WI38 (cell line): ENCODE results near the gene MALAT1.

Source experiments
- H3K4me3 ChIP-seq: 2 replicates; pipeline ENCODE4 v1.5.1; 2011; ENCODE audit warnings: low read depth, mild to moderate bottlenecking, control low read depth, low read length
- TF ChIP-seq, protein P1 (sequence below): IDR thresholded peaks from 2 replicates; pipeline ENCODE4 v1.5.1; 2012; ENCODE audit warnings: low read depth, mild to moderate bottlenecking, control low read depth, low read length

The MALAT1 gene

DNA sequence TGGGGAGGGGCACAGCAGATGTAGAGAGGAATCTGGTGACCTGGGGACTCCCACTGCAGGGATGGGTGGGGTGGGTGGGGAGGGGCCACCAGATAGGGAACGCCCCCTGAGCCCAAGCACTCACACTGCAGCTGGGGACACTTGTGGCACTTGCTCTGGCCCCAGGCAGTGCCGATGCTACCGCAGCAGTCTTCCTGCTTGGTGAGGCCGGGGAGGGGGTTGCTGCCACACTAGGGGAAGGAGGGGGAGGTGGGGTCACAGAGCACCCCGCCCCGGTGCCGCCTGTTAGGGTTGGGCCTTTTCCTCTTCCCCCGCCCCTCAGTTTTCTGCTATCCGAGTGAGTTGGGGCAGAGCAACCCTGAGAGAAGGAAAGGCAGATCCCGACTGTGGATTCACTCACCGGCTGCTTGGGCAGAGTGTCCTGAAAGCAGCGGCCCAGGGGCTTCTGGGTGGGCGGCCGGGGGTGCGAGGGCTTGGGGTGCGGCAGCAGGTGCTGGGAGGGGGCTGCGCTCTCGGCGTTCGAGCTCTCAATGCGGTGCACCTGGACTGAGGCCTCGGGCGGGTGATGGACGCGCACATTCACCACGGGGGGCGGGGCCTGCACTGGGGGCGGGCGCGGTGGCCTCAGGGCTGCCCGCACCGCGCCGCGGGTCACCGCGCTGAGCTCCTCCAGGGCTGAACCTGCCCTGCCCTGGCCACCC is 54.6 kb downstream of the MALAT1 start:
- TF ChIP-seq, protein P1, sequence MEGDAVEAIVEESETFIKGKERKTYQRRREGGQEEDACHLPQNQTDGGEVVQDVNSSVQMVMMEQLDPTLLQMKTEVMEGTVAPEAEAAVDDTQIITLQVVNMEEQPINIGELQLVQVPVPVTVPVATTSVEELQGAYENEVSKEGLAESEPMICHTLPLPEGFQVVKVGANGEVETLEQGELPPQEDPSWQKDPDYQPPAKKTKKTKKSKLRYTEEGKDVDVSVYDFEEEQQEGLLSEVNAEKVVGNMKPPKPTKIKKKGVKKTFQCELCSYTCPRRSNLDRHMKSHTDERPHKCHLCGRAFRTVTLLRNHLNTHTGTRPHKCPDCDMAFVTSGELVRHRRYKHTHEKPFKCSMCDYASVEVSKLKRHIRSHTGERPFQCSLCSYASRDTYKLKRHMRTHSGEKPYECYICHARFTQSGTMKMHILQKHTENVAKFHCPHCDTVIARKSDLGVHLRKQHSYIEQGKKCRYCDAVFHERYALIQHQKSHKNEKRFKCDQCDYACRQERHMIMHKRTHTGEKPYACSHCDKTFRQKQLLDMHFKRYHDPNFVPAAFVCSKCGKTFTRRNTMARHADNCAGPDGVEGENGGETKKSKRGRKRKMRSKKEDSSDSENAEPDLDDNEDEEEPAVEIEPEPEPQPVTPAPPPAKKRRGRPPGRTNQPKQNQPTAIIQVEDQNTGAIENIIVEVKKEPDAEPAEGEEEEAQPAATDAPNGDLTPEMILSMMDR, result no peak
- H3K4me3 ChIP-seq, result no peak overlapping the region

DNA sequence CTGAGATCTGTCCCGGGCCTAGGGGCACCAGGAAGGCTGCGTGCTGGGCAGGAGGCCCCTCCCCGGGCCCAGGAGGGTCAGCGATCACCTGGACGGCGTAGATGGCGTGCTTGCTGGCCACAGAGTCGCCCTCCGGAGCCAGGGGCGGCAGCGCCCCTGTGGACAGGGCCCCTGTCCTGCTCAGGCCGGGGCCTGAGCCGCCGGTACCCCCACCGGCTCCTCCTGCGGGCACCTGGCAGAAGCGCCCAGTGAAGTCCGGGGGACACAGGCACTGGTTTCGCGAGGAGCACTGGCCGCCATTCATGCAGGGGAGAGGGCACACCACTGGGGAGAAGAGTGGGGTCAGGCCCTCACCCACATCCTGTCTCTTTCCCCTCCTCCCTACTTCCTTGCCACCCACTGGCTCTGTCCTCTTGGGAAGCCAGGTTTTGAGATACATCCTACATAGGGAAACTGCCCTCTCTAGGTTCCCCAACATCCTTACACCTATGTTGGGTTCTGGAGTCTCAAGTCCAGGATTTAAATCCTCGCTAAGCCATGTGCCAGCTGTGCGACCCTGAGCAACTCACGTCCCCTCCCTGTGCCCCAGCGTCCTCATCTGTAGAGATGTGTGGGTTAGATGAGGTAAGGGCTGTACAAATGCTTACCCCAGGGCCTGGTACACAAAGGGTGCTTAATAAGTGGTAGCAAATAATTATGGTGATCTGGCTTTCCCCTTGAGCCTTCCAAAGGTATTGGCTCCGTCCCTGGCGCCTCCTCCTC is 55.4 kb downstream of the MALAT1 start:
- TF ChIP-seq, protein P1, result no peak
- H3K4me3 ChIP-seq, result no peak overlapping the region

DNA sequence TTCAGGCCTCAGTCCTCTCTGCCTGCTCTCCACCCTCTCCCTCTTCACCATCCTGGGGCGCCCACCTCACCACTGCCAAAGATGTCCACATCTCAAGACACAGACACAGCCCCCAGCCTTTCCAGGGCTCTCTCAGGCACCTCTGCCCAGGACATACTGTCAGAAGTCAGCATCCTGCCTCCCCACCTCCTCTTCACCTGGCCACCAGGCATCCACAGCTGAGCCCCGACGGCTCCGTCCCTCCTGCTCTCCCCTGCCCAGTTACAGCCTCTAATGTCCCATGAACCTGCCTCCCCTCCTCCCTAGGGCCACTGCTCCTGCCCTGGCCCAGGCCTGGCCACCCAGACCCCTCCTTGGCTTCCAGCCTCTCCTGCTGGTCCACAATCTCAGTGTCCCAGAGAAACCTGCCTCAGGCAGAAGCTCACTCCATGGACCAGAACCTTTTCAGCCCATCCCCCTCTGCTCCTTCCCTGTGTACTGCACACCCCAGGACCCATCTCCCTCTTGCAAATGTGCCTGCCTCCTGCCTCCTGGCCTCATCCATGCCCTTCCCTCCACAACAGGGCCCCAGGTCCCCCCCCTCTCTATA is 56.1 kb downstream of the MALAT1 start:
- TF ChIP-seq, protein P1, result no peak
- H3K4me3 ChIP-seq, result no peak overlapping the region

DNA sequence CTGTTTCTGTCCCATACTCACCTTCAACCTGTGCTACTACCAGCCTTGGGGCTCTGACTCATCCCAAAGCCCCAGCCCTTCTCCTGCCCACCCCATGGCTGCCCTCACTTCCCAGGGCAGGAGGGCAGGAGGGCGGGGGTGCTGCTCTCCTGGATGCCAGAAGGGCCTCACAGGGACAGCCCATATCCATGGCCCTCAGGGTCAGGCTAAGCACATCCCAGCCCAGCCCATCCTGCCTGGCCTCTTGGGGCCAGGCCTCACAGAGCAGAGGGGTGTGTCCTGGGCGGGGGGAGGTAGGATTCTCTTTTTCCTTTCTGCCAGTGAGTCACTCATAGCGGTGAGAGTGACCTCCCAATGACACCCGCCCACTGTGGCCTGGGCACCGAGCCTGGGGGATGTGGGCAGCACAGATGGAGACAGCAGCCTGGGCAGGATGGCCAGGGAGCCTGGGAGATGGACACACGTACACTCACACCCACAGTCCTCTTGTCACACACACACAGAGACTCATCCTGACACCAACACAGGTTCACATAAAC is 56.9 kb downstream of the MALAT1 start:
- no peak overlapping the region for H3K4me3 ChIP-seq
- TF ChIP-seq, protein P1, result no peak
